Ascending aorta (tissue), 2 donors: ENCODE measurements around the gene CENPF. TPM values are rescaled to one million over a fixed set of nuclear protein-coding genes. Genes with fewer than 3 reads are reported as not detected.
A peak's percentile ranks its signal among the peaks of the same experiment; 100 is the strongest.

Source experiments
- DNase-seq, 2 donors: peaks; one replicate each; pipeline ENCODE4 v3.0.0-alpha.2; 2019; ENCODE audit warnings: low spot score in 2 of 2
- H3K27ac ChIP-seq, 2 donors: fragments of 200-600 bp; sonication (generic); one replicate each; pipeline ENCODE4 v1.5.1; 2016 to 2017; ENCODE audit warnings: mild to moderate bottlenecking in 1 of 2
- H3K27me3 ChIP-seq: fragments of 200-600 bp; sonication (generic); one replicate; pipeline ENCODE4 v1.5.1; 2017
- H3K36me3 ChIP-seq, 2 donors: fragments of 200-600 bp; sonication (generic); one replicate each; pipeline ENCODE4 v1.5.1; 2016
- H3K4me1 ChIP-seq, 2 donors: fragments of 200-600 bp; sonication (generic); one replicate each; pipeline ENCODE4 v1.5.1; 2016 to 2017; ENCODE audit warnings: mild to moderate bottlenecking in 1 of 2
- H3K4me3 ChIP-seq, 2 donors: fragments of 200-600 bp; sonication (generic); one replicate each; pipeline ENCODE4 v1.5.1; 2016 to 2017; ENCODE audit warnings: mild to moderate bottlenecking in 1 of 2
- H3K9me3 ChIP-seq, 2 donors: fragments of 200-600 bp; sonication (generic); one replicate each; pipeline ENCODE4 v1.5.1; 2016
- CTCF ChIP-seq, 3 experiments: fragments of 200-600 bp in 2 of 3; fragments of 450-650 bp in 1 of 3; sonication (generic) in 2 of 3; IDR thresholded peaks; one replicate each; pipeline ENCODE4 v1.5.1; 2016 to 2019; ENCODE audit warnings: antibody characterized with exemption in 3 of 3, mild to moderate bottlenecking in 1 of 3, moderate library complexity in 1 of 3
- intact Hi-C: fragments of 100-400 bp; cut with DNase I; formaldehyde crosslinking; loops from one replicate; pipeline ENCODE4 v1.15.1; 2023
- total RNA-seq: library from RNA; depleted of rRNA; stranded (reverse); fragments of >200 nt; gene quantifications from one replicate; pipeline ENCODE4 v1.1.0, GENCODE V29; 2016

The CENPF gene
- total RNA-seq, 1 donor from 2014 or later: 0.53 TPM

- Histone ChIP-seq H3K4me1 (peaks cover 0 to 5% of the 10 kb centered on the region in 2 donors), H3K36me3 (no peaks in the 10 kb centered on the region), H3K27ac (no peak overlapping the region), H3K9me3 (no peaks in the 10 kb centered on the region), H3K27me3 (no peaks in the 10 kb centered on the region), H3K4me3 (no peak overlapping the region)
- no peak for DNase-seq
- intact Hi-C loops: no loop called here
- TF ChIP-seq CTCF (IDR thresholded peaks at IDR 0.05): no peak
Measured at GRCh38 chr1:214582289-214582891, 20.6 kb upstream of the CENPF start.

GRCh38 chr1:214583113-214583512, 19.9 kb upstream of the CENPF start:
- Histone ChIP-seq H3K9me3 (no peaks in the 10 kb centered on the region), H3K27ac (no peak overlapping the region), H3K4me1 (peaks cover 0 to 5% of the 10 kb centered on the region in 2 donors), H3K36me3 (no peaks in the 10 kb centered on the region), H3K4me3 (no peak overlapping the region), H3K27me3 (no peaks in the 10 kb centered on the region)
- no peak for TF ChIP-seq CTCF (IDR thresholded peaks at IDR 0.05)
- intact Hi-C loops: no loop called here
- DNase-seq: no peak

GRCh38 chr1:214583824-214584554, 19.0 kb upstream of the CENPF start:
- TF ChIP-seq CTCF (IDR thresholded peaks at IDR 0.05): no peak
- H3K36me3 ChIP-seq: no peaks in the 10 kb centered on the region
- H3K4me3 ChIP-seq: no peak overlapping the region
- no peaks in the 10 kb centered on the region for H3K9me3 ChIP-seq
- no peak for DNase-seq
- peaks cover 0 to 5% of the 10 kb centered on the region in 2 donors for H3K4me1 ChIP-seq
- H3K27ac ChIP-seq: no peak overlapping the region
- no peaks in the 10 kb centered on the region for H3K27me3 ChIP-seq
- intact Hi-C loops: loop anchor here (2.0 kb wide), 2 partner anchors 33 to 195 kb away; partner anchors contain the start of gene PTPN14

GRCh38 chr1:214584805-214585766, 17.9 kb upstream of the CENPF start:
- intact Hi-C loops: loop anchor here (1.0 to 5.0 kb wide), 4 partner anchors 34 to 323 kb away; partner anchors contain the start of gene PTPN14
- DNase-seq: no peak
- Histone ChIP-seq H3K27me3 (no peaks in the 10 kb centered on the region), H3K36me3 (no peaks in the 10 kb centered on the region), H3K27ac (no peak overlapping the region), H3K4me1 (peaks cover 0 to 5% of the 10 kb centered on the region in 2 donors), H3K4me3 (no peak overlapping the region), H3K9me3 (no peaks in the 10 kb centered on the region)
- TF ChIP-seq CTCF (IDR thresholded peaks at IDR 0.05): peak; percentile 57 to 66 (median 64)

- Histone ChIP-seq H3K9me3 (no peaks in the 10 kb centered on the region), H3K27me3 (no peaks in the 10 kb centered on the region), H3K27ac (no peak overlapping the region), H3K4me1 (peaks cover 0 to 4% of the 10 kb centered on the region in 2 donors), H3K4me3 (no peak overlapping the region), H3K36me3 (no peaks in the 10 kb centered on the region)
- no peak for DNase-seq
- intact Hi-C loops: loop anchor here (5.0 kb wide), 1 partner anchor 324 kb away; no protein-coding TSS in a partner anchor
- no peak for TF ChIP-seq CTCF (IDR thresholded peaks at IDR 0.05)
Measured at GRCh38 chr1:214586621-214587020, 16.4 kb upstream of the CENPF start.
